ENCODE results near the gene IQCE. TPM values are rescaled to one million over a fixed set of nuclear protein-coding genes. Genes with fewer than 3 reads are reported as not detected.
A peak's percentile ranks its signal among the peaks of the same experiment; 100 is the strongest.

The IQCE gene
- total RNA-seq, 1 experiment from 2014 or later: 0.93 TPM

DNA sequence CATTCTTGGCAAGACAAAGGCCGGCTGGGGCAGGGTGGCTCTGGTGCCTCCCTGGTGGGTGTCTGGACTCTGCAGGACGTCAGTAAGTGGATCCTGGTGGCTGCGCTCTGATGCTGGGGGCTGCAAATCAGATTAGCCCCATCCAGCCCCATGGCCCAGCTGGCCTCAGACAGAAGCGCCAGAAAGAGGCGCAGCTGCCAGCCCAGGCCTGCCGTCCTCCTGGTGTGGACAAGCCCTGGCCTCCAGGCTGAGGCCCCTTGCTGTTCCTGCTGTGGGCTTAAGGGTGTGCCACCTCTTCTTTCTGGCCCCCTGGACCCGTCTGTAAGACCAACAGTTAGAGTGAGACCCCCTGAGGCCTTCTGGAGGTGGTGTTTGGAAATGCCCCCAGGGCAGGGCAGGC lies 45.1 kb upstream of the IQCE start:
- H3K79me2 ChIP-seq (ENCODE audit: low read length): no peaks in the 10 kb centered on the region
- H3K4me1 ChIP-seq (ENCODE audit: low read length): peaks cover 16% of the 10 kb centered on the region
- no peaks in the 10 kb centered on the region for H3K36me3 ChIP-seq (ENCODE audit: insufficient read depth, low read length)
- H3K27me3 ChIP-seq (ENCODE audit: low read length): no peaks in the 10 kb centered on the region
- no peaks in the 10 kb centered on the region for H3K9me3 ChIP-seq (ENCODE audit: low read length)
- no peak for DNase-seq
- no peaks in the 10 kb centered on the region for H4K20me1 ChIP-seq (ENCODE audit: insufficient read depth, low read depth, low read length)
- no peak overlapping the region for H3K27ac ChIP-seq (ENCODE audit: low read length)
- no peak overlapping the region for H2AFZ ChIP-seq (ENCODE audit: low read length)
- H3K4me3 ChIP-seq (ENCODE audit: low read length): no peak overlapping the region
- H3K9me2 ChIP-seq (replicated peaks; ENCODE audit: insufficient read depth, low read length): no peaks in the 10 kb centered on the region
- H3K9ac ChIP-seq (ENCODE audit: low read length): no peak overlapping the region
- no peak overlapping the region for H3K4me2 ChIP-seq (ENCODE audit: low read depth, low read length, poor library complexity, severe bottlenecking)

DNA sequence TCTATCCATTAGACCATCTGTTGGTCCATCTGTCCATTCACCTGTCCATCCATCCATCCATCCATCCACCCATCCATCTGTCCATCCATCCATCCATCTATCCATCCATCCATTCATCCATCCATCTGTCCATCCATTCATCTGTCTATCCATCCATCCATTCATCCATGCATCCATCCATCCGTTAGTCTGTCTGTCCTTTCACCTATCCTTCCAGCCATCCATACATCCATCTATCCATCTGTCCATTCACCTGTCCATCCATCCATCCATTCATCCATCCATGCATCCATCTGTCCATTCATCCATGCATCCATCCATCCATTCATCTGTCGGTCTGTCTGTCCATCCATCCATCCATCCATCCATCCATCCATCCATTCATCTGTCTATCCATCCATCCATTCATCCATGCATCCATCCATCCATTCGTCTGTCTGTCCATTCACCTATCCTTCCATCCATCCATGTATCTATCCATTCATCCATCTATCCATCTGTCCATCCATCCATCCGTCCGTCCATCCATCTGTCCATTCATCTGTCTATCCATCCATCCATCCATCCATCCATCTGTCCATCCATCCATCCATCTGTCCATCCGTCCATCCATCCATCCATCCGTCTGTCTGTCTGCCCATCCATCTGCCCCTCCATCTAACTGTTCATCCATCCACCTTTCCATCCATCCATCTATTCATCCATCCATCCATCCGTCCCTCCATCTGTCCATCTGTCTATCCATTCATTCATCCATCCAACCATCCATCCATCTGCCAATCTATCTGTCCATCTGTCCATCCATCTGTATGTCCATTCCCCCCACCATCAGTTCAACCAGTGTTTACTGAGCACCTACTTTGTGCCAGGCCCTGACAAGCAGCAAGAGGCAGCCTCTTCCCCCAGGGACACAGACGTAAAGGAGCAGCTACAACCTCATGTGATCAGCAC lies 44.0 kb upstream of the IQCE start:
- no peaks in the 10 kb centered on the region for H3K36me3 ChIP-seq (ENCODE audit: insufficient read depth, low read length)
- H3K4me3 ChIP-seq (ENCODE audit: low read length): no peak overlapping the region
- no peaks in the 10 kb centered on the region for H3K79me2 ChIP-seq (ENCODE audit: low read length)
- H3K9ac ChIP-seq (ENCODE audit: low read length): no peak overlapping the region
- no peaks in the 10 kb centered on the region for H4K20me1 ChIP-seq (ENCODE audit: insufficient read depth, low read depth, low read length)
- no peak for DNase-seq
- H3K27me3 ChIP-seq (ENCODE audit: low read length): no peaks in the 10 kb centered on the region
- H2AFZ ChIP-seq (ENCODE audit: low read length): no peak overlapping the region
- H3K4me1 ChIP-seq (ENCODE audit: low read length): peaks cover 23% of the 10 kb centered on the region
- no peaks in the 10 kb centered on the region for H3K9me3 ChIP-seq (ENCODE audit: low read length)
- no peaks in the 10 kb centered on the region for H3K9me2 ChIP-seq (replicated peaks; ENCODE audit: insufficient read depth, low read length)
- H3K27ac ChIP-seq (ENCODE audit: low read length): no peak overlapping the region
- no peak overlapping the region for H3K4me2 ChIP-seq (ENCODE audit: low read depth, low read length, poor library complexity, severe bottlenecking)

DNA sequence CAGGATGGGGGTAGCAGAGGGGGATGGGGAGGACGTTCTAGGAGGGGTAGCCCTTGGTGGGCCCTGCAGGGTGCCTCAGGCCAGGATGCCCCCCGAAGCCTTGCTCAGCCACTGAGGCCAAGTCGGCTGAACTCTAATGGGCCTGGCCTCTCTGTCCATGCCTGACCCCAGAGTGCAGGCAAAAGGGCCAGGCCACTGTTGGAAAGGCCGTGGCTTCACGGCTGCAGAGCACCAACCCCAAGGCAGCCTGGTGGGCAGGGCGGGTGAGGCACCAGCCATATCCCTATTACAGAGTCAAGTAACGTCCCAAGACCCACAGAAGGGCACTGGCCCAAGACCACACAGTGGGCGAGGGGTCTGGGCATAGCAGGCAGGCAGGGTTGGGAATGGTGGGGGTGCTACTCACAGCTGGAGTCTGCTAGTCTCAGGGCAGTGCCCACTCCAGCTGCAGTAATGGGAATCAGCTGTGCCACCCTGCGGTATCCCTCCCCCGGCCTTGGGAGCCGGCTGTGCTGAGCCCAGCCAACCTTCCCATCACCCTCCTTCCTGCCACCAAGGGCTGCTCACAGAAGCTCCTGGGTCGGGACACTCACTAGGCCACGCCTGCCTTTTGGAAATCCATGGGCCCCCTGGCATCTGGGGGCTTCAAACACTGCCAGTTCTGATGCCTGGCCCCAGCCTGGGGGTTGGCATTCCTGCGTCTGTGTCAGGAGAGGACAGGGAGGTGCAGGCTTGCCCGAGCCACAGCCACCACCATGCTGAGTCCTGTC lies 43.2 kb upstream of the IQCE start:
- H3K4me3 ChIP-seq (ENCODE audit: low read length): no peak overlapping the region
- no peaks in the 10 kb centered on the region for H4K20me1 ChIP-seq (ENCODE audit: insufficient read depth, low read depth, low read length)
- no peaks in the 10 kb centered on the region for H3K9me3 ChIP-seq (ENCODE audit: low read length)
- no peaks in the 10 kb centered on the region for H3K79me2 ChIP-seq (ENCODE audit: low read length)
- H3K4me1 ChIP-seq (ENCODE audit: low read length): peaks cover 29% of the 10 kb centered on the region
- H3K9ac ChIP-seq (ENCODE audit: low read length): no peak overlapping the region
- no peaks in the 10 kb centered on the region for H3K27me3 ChIP-seq (ENCODE audit: low read length)
- H2AFZ ChIP-seq (ENCODE audit: low read length): no peak overlapping the region
- H3K27ac ChIP-seq (ENCODE audit: low read length): no peak overlapping the region
- H3K4me2 ChIP-seq (ENCODE audit: low read depth, low read length, poor library complexity, severe bottlenecking): no peak overlapping the region
- no peaks in the 10 kb centered on the region for H3K36me3 ChIP-seq (ENCODE audit: insufficient read depth, low read length)
- no peak for DNase-seq
- H3K9me2 ChIP-seq (replicated peaks; ENCODE audit: insufficient read depth, low read length): no peaks in the 10 kb centered on the region

DNA sequence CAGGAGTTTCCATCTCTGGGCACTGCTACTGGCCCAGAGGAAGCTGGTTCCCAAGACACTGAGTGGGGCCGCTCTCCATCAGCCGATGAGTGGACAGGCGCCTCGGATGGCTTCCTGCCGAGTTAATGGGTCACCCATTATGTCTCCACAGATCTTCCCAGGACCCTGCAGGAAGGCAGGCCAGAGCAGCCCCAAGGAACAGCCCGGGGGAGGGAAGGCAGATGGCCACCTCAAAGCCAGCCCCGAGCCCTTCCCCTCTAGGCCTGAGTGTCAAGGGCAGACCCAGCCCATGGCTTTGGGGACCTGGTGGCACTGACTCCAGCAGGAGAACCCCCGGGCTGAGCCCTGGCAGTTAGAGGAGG lies 42.6 kb upstream of the IQCE start:
- no peaks in the 10 kb centered on the region for H3K9me2 ChIP-seq (replicated peaks; ENCODE audit: insufficient read depth, low read length)
- no peaks in the 10 kb centered on the region for H3K27me3 ChIP-seq (ENCODE audit: low read length)
- H3K4me1 ChIP-seq (ENCODE audit: low read length): peaks cover 25% of the 10 kb centered on the region
- H3K9ac ChIP-seq (ENCODE audit: low read length): no peak overlapping the region
- H3K4me2 ChIP-seq (ENCODE audit: low read depth, low read length, poor library complexity, severe bottlenecking): no peak overlapping the region
- no peaks in the 10 kb centered on the region for H4K20me1 ChIP-seq (ENCODE audit: insufficient read depth, low read depth, low read length)
- no peaks in the 10 kb centered on the region for H3K79me2 ChIP-seq (ENCODE audit: low read length)
- H3K36me3 ChIP-seq (ENCODE audit: insufficient read depth, low read length): no peaks in the 10 kb centered on the region
- H2AFZ ChIP-seq (ENCODE audit: low read length): no peak overlapping the region
- no peak for DNase-seq
- H3K27ac ChIP-seq (ENCODE audit: low read length): no peak overlapping the region
- no peaks in the 10 kb centered on the region for H3K9me3 ChIP-seq (ENCODE audit: low read length)
- no peak overlapping the region for H3K4me3 ChIP-seq (ENCODE audit: low read length)

DNA sequence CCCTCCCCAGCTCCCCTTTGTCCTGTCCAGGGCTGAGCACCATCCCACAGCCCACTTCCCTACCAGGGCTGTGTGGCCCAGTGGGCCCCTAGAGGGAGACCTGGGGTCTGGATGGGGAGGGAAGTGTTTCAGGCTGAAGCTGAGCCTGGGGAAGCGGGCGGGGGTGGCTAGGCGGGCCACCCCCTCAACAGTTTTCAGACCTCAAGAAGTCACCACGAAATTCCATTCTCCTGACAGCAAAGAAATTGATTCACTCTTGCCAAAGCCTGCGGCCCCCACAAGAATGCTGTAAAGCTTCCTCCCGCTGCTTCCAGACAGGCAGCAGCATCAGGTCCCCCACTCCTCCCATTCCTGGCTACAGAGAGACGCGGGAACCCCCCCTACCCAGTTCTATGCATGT lies 41.8 kb upstream of the IQCE start:
- H3K27me3 ChIP-seq (ENCODE audit: low read length): no peaks in the 10 kb centered on the region
- H3K4me1 ChIP-seq (ENCODE audit: low read length): peaks cover 18% of the 10 kb centered on the region
- no peak overlapping the region for H3K4me3 ChIP-seq (ENCODE audit: low read length)
- DNase-seq: no peak
- no peaks in the 10 kb centered on the region for H3K9me3 ChIP-seq (ENCODE audit: low read length)
- H3K9ac ChIP-seq (ENCODE audit: low read length): no peak overlapping the region
- H3K4me2 ChIP-seq (ENCODE audit: low read depth, low read length, poor library complexity, severe bottlenecking): no peak overlapping the region
- no peaks in the 10 kb centered on the region for H3K36me3 ChIP-seq (ENCODE audit: insufficient read depth, low read length)
- no peaks in the 10 kb centered on the region for H3K79me2 ChIP-seq (ENCODE audit: low read length)
- H3K9me2 ChIP-seq (replicated peaks; ENCODE audit: insufficient read depth, low read length): no peaks in the 10 kb centered on the region
- no peak overlapping the region for H2AFZ ChIP-seq (ENCODE audit: low read length)
- no peaks in the 10 kb centered on the region; the same call in 1 of the 2 replicates for H4K20me1 ChIP-seq (ENCODE audit: insufficient read depth, low read depth, low read length)
- no peak overlapping the region for H3K27ac ChIP-seq (ENCODE audit: low read length)

DNA sequence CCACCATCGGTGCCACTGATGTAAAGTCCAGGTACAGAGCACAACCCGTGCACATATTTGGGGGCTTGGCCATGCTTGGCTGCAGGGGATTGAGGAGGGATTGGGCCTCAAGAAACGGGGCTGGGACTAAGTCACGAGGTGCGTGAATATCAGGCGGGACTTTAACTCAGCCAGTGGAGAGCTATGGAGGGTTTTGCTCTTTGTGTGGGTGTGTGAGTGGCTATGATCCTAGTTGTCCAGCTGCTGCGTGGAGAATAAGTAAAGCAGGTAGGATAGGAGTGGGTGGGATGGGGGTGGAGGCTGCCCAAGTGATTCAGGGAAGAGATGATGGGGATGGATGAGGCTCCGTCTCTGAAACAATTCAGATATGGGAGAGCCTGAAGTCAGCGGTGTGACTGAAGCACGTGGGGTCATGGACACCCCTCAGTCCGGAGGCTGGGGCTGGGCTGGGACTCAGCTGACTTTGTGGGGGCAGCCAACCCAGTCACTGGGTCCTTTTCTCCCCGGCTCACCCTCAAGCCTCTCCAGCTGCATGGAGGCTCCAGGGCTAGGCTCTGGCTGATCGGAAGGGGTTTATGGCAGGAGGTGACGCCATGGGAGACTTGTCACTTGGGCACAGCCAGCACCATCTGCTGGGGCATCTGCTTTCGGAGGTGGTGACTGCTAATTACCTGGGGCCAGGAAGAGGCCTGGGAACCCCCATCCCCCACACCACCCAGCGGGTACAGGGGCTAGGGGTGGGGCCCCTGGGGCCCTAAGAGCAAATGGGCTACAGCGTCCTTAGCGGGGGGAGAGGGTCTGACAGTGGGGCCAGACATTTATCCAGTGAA lies 40.9 kb upstream of the IQCE start:
- H3K4me1 ChIP-seq (ENCODE audit: low read length): peaks cover 18% of the 10 kb centered on the region
- no peaks in the 10 kb centered on the region for H3K9me2 ChIP-seq (replicated peaks; ENCODE audit: insufficient read depth, low read length)
- H3K9me3 ChIP-seq (ENCODE audit: low read length): no peaks in the 10 kb centered on the region
- no peaks in the 10 kb centered on the region for H3K36me3 ChIP-seq (ENCODE audit: insufficient read depth, low read length)
- no peak for DNase-seq
- H3K9ac ChIP-seq (ENCODE audit: low read length): no peak overlapping the region
- H3K4me3 ChIP-seq (ENCODE audit: low read length): no peak overlapping the region
- no peaks in the 10 kb centered on the region for H3K27me3 ChIP-seq (ENCODE audit: low read length)
- no peak overlapping the region for H2AFZ ChIP-seq (ENCODE audit: low read length)
- no peaks in the 10 kb centered on the region for H3K79me2 ChIP-seq (ENCODE audit: low read length)
- no peak overlapping the region for H3K4me2 ChIP-seq (ENCODE audit: low read depth, low read length, poor library complexity, severe bottlenecking)
- no peaks in the 10 kb centered on the region; the same call in 1 of the 2 replicates for H4K20me1 ChIP-seq (ENCODE audit: insufficient read depth, low read depth, low read length)
- H3K27ac ChIP-seq (ENCODE audit: low read length): no peak overlapping the region

DNA sequence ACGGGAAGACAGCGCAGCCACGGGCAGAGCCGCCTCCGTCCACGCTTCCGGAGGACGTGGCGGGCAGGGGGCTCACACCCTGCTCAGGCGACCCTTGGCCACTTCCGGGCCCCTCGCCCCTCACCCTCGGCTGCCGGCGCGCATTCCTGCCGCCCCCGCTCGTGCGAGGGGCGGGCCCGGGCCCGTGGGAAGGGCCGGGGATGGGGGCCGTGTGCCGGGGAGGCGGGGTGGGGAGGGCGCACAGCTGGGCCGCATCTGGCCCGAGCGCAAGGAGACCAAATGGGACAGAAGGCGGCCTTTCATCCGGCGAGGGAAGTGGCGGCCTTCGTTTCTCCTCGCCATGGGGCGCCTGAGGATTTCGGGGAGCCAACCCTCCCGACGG lies 40.1 kb upstream of the IQCE start:
- H3K79me2 ChIP-seq (ENCODE audit: low read length): no peaks in the 10 kb centered on the region
- H3K27ac ChIP-seq (ENCODE audit: low read length): no peak overlapping the region
- H4K20me1 ChIP-seq (ENCODE audit: insufficient read depth, low read depth, low read length): no peaks in the 10 kb centered on the region; the same call in 1 of the 2 replicates
- H3K36me3 ChIP-seq (ENCODE audit: insufficient read depth, low read length): no peaks in the 10 kb centered on the region
- no peaks in the 10 kb centered on the region for H3K9me3 ChIP-seq (ENCODE audit: low read length)
- DNase-seq: no peak
- H3K4me2 ChIP-seq (ENCODE audit: low read depth, low read length, poor library complexity, severe bottlenecking): peak overlapping the region; percentile 76
- H3K27me3 ChIP-seq (ENCODE audit: low read length): no peaks in the 10 kb centered on the region
- H3K9ac ChIP-seq (ENCODE audit: low read length): peak overlapping the region; percentile 62
- peaks cover 18% of the 10 kb centered on the region for H3K4me1 ChIP-seq (ENCODE audit: low read length)
- no peaks in the 10 kb centered on the region for H3K9me2 ChIP-seq (replicated peaks; ENCODE audit: insufficient read depth, low read length)
- peak overlapping the region; percentile 59; the same call in 1 of the 2 replicates for H3K4me3 ChIP-seq (ENCODE audit: low read length)
- 0 out of 2 replicates have a peak overlapping the region, but pooled peaks have one; percentile 53 for H2AFZ ChIP-seq (ENCODE audit: low read length)
